ENCODE measurements around the gene PADI1.
A peak's percentile ranks its signal among the peaks of the same experiment; 100 is the strongest.

Gene PADI1

GRCh38 chr1:17244821-17245740 is 40.2 kb downstream of the PADI1 start:
- no peak for DNase-seq

DNA sequence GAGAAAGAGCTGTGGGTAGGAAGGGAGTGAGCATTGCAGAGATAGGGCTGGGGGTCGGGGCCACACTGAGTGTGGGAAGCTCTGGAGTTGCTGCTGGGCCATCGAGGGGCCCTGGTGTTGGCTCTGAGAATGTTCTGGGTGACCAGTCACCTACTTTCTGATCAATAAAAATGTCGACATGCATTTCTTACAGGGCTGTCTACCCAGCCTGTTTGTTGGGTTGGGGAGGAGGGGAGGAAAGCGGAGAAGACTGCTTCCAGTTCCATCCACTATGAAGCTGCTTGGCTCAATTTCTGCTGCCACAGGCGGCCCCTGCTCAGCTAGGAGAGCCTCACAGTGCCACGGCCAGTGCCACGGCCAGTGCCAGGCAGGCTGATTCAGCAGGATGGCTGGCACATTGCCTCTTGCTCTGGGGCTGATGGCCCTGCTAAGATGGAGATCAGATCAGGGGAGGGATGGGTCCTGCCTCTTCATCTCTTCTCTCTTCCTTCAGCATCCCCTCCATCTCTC is 40.9 kb downstream of the PADI1 start:
- DNase-seq = no peak

GRCh38 chr1:17246971-17247370 is 42.0 kb downstream of the PADI1 start:
- no peak for DNase-seq

GRCh38 chr1:17248781-17249180 is 43.9 kb downstream of the PADI1 start, which contains the start of gene PADI3:
Gene PADI3 (plus strand): TSS chr1:17249098. CDS start chr1:17249138, 40 bp downstream.
- DNase-seq = no peak

DNA sequence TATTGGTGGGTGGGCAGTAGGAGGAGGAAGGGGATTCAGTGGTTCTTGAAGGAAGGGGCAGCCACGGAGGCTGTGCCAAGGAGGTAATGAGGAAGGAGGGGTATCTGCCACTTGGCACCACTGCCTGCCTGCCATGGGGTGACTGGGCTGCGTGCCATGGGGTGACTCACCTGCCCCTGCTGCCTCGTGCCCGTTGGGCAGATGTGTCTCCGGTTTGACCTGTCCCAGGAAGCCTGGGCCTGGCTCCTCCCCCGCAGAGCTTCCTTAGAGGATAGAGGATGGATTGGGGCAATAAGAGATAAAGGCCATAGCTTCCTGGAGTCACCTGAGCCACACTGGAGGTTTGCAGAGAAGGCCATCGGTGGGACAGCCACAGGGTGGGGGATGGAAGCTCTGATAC is 45.7 kb downstream of the PADI1 start:
- peak; percentile 74 to 81 for DNase-seq

DNA sequence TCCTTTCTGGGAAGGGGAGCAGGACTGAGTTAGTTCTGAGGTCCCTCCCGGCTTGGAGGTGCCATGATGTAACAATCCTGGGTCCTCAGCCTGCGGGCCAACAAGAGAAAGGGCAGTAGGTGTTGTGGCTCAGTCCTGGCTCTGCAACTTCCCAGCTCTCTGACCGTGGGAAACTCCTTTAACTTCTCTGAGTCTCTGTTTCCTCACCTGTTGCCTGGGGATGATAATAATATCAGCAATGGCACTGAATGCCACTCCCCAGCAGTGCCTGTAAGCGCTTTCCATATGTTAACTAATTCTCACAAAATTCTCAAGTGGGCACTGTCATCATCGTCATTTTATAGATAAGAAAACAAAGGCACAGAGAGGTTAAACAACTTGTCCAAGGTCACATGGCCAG is 46.3 kb downstream of the PADI1 start:
- no peak for DNase-seq

DNA sequence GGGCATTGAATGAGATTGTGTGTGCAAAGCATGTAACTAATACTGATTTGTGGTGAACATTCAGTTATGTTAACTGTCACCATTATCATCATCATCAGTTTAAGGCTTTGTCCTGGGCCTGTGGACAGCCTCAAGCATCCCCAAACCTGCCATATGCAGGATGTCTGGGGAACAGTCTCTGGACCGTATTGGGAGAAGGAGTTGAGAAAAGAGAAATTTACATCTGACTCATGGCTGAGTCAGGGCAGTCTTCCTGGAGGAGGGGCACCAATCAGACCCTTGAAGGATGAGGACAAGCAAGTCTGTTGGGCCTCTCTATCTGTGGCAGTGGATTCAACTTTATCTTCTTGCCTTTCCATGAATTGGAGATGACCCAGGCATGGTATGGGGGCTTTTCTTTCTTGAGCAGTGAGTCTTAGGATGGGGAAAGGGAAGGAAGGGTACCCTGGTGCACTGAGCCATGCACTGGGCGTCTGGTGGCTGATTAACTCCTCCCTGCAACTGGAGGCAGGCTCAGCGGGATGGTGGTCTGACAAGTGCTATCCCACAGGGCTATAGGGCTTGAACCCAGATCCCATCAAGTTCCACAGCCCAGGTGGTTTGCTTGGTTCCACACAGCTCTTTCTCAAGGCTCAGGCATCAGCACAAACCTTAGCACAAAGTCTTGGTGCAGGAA is 46.9 kb downstream of the PADI1 start:
- DNase-seq = no peak

GRCh38 chr1:17255336-17255735 is 50.4 kb downstream of the PADI1 start:
- DNase-seq = no peak

GRCh38 chr1:17258116-17258757 is 53.3 kb downstream of the PADI1 start:
- no peak for DNase-seq

GRCh38 chr1:17258758-17259130 is 53.8 kb downstream of the PADI1 start:
- DNase-seq = no peak

DNA sequence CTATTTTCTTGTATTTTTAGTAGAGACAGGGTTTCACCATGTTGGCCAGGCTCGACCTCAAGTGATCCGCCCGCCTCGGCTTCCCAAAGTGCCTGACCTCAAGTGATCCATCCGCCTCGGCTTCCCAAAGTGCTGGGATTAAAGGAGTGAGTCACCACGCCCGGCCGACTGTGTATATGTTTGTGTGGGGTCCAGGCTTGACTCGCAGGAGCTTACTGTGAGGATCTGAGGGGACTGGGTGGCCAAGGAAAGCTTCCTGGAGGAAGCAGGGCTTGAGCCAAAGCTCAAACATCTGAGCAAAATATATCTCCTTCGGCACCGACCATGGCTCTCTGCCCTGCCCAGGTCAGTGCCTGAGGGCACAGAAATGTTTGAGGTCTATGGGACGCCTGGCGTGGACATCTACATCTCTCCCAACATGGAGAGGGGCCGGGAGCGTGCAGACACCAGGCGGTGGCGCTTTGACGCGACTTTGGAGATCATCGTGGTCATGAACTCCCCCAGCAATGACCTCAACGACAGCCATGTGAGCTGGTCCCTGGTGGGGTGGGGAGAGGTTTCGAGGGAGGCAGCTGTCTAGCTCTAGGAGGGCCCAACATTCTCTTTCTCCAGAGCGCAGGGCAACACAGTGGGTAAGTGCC is 54.4 kb downstream of the PADI1 start:
- no peak for DNase-seq

DNA sequence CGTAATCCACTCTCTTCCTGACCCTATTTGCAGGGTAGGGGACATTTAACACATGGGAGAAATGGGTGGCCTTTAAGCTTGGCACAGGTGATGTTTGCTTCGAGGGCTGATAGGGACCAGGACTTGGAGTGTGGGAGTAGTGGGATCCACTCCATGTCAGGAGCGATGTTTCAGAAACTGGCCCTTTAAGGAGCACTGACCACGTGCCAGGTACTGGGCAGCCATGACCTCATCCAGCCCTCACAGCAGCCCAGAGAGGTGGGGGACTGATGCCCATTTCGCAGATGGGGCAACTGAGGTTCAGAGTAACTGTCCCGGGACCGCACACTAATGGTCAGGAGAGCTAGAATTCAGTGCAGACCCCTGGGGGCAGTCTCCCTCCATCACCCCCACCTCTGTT is 55.3 kb downstream of the PADI1 start:
- no peak for DNase-seq

- no peak for DNase-seq
Observed at GRCh38 chr1:17260738-17261137, 55.8 kb downstream of the PADI1 start.

DNA sequence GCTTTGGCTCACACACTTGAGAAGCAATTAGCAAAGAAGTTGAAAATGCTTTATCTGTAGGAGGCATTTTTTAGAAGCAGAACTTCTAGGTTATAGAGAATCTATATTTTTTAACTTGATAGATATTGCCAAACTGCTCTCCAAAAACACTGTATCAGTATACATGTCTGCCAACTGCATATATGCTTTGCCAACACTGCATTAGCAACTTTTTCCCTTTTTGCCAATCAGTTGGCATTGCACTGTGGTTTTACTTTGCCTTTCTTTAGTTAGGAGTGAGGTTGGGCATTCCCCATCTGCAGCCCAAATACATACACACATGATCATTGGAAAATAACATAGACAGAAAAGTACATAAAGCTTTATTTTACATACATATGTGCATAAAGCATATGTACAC is 59.0 kb downstream of the PADI1 start:
- no peak for DNase-seq

GRCh38 chr1:17264470-17264869 is 59.5 kb downstream of the PADI1 start:
- DNase-seq = no peak

GRCh38 chr1:17265162-17265561 is 60.2 kb downstream of the PADI1 start:
- DNase-seq = no peak

- DNase-seq = no peak
Observed at GRCh38 chr1:17265950-17266349, 61.0 kb downstream of the PADI1 start.

- DNase-seq = no peak
Observed at GRCh38 chr1:17270891-17271765, 66.2 kb downstream of the PADI1 start.

DNA sequence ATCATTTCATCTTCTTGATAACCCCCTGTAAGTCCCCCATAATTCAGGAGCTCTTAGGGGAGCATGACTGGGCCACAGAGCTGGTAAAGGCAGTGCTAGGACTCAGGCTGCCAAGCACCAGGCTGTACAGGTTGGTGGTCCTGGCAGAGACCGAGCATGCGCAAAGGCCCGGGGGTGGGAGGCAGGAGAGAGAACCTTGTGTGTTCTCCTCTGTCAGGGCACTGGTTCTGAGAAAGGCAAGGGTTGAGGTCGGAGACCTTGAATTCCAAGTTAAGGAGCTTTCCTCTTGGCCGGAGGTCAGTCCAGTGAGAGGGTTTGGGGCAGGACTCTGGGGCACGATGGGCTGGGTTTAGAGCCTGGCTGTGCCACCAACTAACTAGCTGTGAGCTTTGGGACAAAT is 67.1 kb downstream of the PADI1 start:
- DNase-seq = no peak

GRCh38 chr1:17272646-17273045 is 67.7 kb downstream of the PADI1 start:
- DNase-seq = no peak

GRCh38 chr1:17273096-17273495 is 68.2 kb downstream of the PADI1 start:
- DNase-seq = no peak

All from AML-193 (cell line).